ENCODE measurements around the gene STOML1.

- no peak for TF ChIP-seq POLR2AphosphoS5 (IDR thresholded peaks at IDR 0.05; ENCODE audit: low read depth, low read length)
- no peak for TF ChIP-seq FOXP2 (optimal IDR thresholded peaks at IDR 0.05; ENCODE audit: borderline replicate concordance, extremely low read depth, extremely low read length, insufficient read depth)
- no peak for TF ChIP-seq REST (IDR thresholded peaks at IDR 0.05; ENCODE audit: insufficient read depth in 1 of 2, low read depth in 2 of 2, low read length in 2 of 2)
These were observed 50.0 kb downstream of the STOML1 start for GRCh38 chr15:73941871-73942635.

All from PFSK-1 (cell line).